ENCODE results near the gene AKAP17A.
A peak's percentile ranks its signal among the peaks of the same experiment; 100 is the strongest.

AKAP17A gene

GRCh38 chrX:1589356-1590130 lies 1.9 kb upstream of the AKAP17A start:
- no peak overlapping the region for H3K4me3 ChIP-seq (ENCODE audit: low read depth, low read length)
- DNase-seq (ENCODE audit: low read depth) = no peak
- no peak for TF ChIP-seq CTCF (IDR thresholded peaks at IDR 0.05; ENCODE audit: control insufficient read depth, extremely low read depth, insufficient read depth)

DNA sequence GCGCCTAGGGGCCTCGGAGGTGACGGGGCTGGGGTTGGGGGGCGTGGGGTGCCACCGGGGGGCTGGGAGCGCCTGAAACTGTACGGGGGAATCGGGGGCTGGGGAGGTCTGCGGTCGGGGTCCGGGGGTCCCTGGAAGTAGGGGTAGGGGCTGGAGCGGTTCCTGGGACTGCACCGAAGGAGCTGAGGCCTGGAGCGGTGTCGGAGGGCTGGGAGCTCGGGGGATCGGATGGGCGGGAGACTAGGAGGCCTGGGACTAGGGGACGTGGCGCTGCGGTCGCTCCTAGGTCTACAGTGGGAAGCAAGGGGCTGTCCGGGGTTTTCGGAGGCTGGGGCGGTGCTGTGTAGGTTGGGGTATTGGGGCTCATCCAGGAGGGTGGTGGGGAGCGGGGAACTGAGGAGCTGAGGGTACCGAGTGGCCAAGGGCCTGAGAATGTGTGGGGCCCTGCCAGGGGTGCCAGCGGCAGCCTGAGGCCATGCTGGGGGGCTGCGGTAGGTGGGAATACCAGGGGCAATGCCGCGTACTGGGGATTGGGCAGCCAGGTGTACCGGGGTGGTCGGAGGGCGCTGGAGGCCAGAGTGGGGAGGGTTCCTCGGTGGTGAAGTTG lies 562 bp downstream of the AKAP17A start:
- TF ChIP-seq CTCF (IDR thresholded peaks at IDR 0.05; ENCODE audit: control insufficient read depth, extremely low read depth, insufficient read depth) = no peak
- no peak for DNase-seq (ENCODE audit: low read depth)
- H3K4me3 ChIP-seq (ENCODE audit: low read depth, low read length) = peak overlapping the region; percentile 98

- no peak for TF ChIP-seq CTCF (IDR thresholded peaks at IDR 0.05; ENCODE audit: control insufficient read depth, extremely low read depth, insufficient read depth)
- peak overlapping the region; percentile 98 for H3K4me3 ChIP-seq (ENCODE audit: low read depth, low read length)
- no peak for DNase-seq (ENCODE audit: low read depth)
Observed at GRCh38 chrX:1592470-1593142, 1.2 kb downstream of the AKAP17A start.

GRCh38 chrX:1593286-1594271 lies 2.2 kb downstream of the AKAP17A start:
- H3K4me3 ChIP-seq (ENCODE audit: low read depth, low read length) = peak overlapping the region; percentile 98
- TF ChIP-seq CTCF (IDR thresholded peaks at IDR 0.05; ENCODE audit: control insufficient read depth, extremely low read depth, insufficient read depth) = no peak
- DNase-seq (ENCODE audit: low read depth) = no peak

DNA sequence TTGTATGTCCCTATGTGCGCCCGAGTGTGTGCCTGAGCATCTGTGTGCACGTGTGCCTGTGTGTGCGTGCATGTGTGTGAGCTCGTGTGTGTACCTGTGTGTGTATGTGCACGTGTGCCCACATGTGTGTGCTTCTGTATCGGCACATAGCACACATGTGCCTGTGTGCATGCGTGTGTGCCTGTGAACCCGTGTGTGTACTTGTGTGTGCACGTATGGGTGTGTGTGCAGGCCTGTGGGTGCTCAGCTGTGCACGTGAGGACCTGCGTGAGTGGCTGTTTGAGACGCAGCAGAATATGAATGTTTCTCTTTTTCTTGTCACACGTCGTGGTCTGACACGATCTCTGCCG lies 4.3 kb downstream of the AKAP17A start:
- no peak for TF ChIP-seq CTCF (IDR thresholded peaks at IDR 0.05; ENCODE audit: control insufficient read depth, extremely low read depth, insufficient read depth)
- DNase-seq (ENCODE audit: low read depth) = no peak
- no peak overlapping the region for H3K4me3 ChIP-seq (ENCODE audit: low read depth, low read length)

GRCh38 chrX:1596676-1597344 lies 5.4 kb downstream of the AKAP17A start:
- DNase-seq (ENCODE audit: low read depth) = no peak
- no peak overlapping the region for H3K4me3 ChIP-seq (ENCODE audit: low read depth, low read length)
- no peak for TF ChIP-seq CTCF (IDR thresholded peaks at IDR 0.05; ENCODE audit: control insufficient read depth, extremely low read depth, insufficient read depth)

Data from LNCaP clone FGC (cell line).